Endothelial cell of umbilical vein (primary cell): ENCODE measurements around the gene GABRA4.

Experiments
- CTCF ChIP-seq, 2 donors: IDR thresholded peaks; 1 replicate in 1 of 2; 2 replicates in 1 of 2; pipeline ENCODE4 v1.5.1; 2011; ENCODE audit warnings: low read length in 2 of 2, mild to moderate bottlenecking in 2 of 2, moderate library complexity in 2 of 2, control low read depth in 1 of 2, inconsistent platforms in 1 of 2, low read depth in 1 of 2; ENCODE audit not compliant: insufficient read depth in 1 of 2; ENCODE audit errors: extremely low read depth in 1 of 2
- MAX ChIP-seq: IDR thresholded peaks from 2 replicates; pipeline ENCODE4 v1.6.1; 2011; ENCODE audit not compliant: insufficient read depth, insufficient read length
- POLR2A ChIP-seq: IDR thresholded peaks from 2 replicates; pipeline ENCODE4 v1.6.1; 2012; ENCODE audit warnings: low read depth, mild to moderate bottlenecking, control low read depth, low read length
- POLR2AphosphoS5 ChIP-seq: IDR thresholded peaks from 2 replicates; pipeline ENCODE4 v1.6.1; 2012; ENCODE audit warnings: low read depth, mild to moderate bottlenecking, control low read depth, low read length, moderate library complexity; ENCODE audit not compliant: insufficient read depth

- TF ChIP-seq POLR2A (no peak), MAX (no peak), CTCF (IDR thresholded peaks at IDR 0.05; ENCODE audit: extremely low read depth in 1 of 2, insufficient read depth in 1 of 2, low read depth in 1 of 2, low read length in 2 of 2) (no peak), POLR2AphosphoS5 (no peak)
Observed at GRCh38 chr4:46953564-46953963, 39.8 kb downstream of the GABRA4 start.
